PC-3 (cell line): Measurements from ENCODE around the gene SRSF8.

Source experiments
- EZH2 ChIP-seq: fragments of 300-600 bp; sonication (generic); IDR thresholded peaks from one replicate; pipeline ENCODE4 v1.6.1; 2017; ENCODE audit warnings: antibody characterized with exemption, mild to moderate bottlenecking, low read length; ENCODE audit not compliant: unreplicated experiment
- TF ChIP-seq, protein P1 (sequence below): fragments of 300-600 bp; sonication (generic); conservative IDR thresholded peaks from 2 replicates; pipeline ENCODE4 v1.5.1; 2017; ENCODE audit warnings: antibody characterized with exemption, low read depth, mild to moderate bottlenecking, low read length

DNA sequence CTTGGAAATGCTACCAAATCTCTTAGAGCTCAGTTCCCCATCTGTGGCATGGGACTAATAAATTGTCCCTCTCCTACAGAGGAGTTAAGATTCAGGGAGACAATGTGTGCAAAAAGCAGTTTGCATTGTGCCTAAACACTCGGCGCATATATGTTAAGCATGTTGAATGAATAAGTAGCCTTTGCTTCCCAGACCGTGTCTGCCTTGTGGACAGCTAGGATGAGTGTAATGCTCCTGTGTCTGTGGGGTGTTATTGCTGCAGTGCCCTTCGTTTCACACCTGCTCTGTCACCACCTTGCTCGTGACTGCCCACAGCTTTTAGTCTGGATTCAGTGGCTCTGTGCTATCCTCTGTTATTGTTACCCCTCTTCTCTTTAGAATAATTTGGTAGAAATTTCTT, 37.0 kb downstream of the SRSF8 start:
- TF ChIP-seq, protein P1, sequence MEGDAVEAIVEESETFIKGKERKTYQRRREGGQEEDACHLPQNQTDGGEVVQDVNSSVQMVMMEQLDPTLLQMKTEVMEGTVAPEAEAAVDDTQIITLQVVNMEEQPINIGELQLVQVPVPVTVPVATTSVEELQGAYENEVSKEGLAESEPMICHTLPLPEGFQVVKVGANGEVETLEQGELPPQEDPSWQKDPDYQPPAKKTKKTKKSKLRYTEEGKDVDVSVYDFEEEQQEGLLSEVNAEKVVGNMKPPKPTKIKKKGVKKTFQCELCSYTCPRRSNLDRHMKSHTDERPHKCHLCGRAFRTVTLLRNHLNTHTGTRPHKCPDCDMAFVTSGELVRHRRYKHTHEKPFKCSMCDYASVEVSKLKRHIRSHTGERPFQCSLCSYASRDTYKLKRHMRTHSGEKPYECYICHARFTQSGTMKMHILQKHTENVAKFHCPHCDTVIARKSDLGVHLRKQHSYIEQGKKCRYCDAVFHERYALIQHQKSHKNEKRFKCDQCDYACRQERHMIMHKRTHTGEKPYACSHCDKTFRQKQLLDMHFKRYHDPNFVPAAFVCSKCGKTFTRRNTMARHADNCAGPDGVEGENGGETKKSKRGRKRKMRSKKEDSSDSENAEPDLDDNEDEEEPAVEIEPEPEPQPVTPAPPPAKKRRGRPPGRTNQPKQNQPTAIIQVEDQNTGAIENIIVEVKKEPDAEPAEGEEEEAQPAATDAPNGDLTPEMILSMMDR = no peak
- no peak for TF ChIP-seq EZH2
